SU-DHL-6 (cell line): ENCODE measurements around the gene CCDC30.
"Not testable (repeated sequence)": the region's sequence is repeated elsewhere in the genome, so short reads cannot be mapped to it uniquely, and the experiment has no call there.

Experiments
- H2AFZ ChIP-seq: fragments of 200-600 bp; sonication (generic); 2 replicates; pipeline ENCODE4 v1.6.1; 2014; ENCODE audit warnings: low read depth, mild to moderate bottlenecking, moderate library complexity, mixed read lengths, antibody characterized with exemption, low read length; ENCODE audit not compliant: severe bottlenecking
- H3F3A ChIP-seq: fragments of 200-600 bp; shearing (Covaris generic); 2 replicates; pipeline ENCODE4 v1.6.0; 2016; ENCODE audit warnings: antibody characterized with exemption, mild to moderate bottlenecking; ENCODE audit not compliant: insufficient read depth
- H3K27ac ChIP-seq: fragments of 200-600 bp; sonication (generic); 2 replicates; pipeline ENCODE4 v1.5.1; 2016; ENCODE audit warnings: low read depth, mild to moderate bottlenecking, low read length, moderate library complexity, mixed read lengths
- H3K27me3 ChIP-seq: fragments of 200-600 bp; sonication (generic), shearing (Covaris generic); 2 replicates; pipeline ENCODE4 v1.6.0; 2014; ENCODE audit warnings: mild to moderate bottlenecking, low read length
- H3K36me3 ChIP-seq: fragments of 200-600 bp; sonication (generic); 2 replicates; pipeline ENCODE4 v1.6.1; 2014; ENCODE audit warnings: mild to moderate bottlenecking, low read length, mixed read lengths
- H3K4me2 ChIP-seq: fragments of 300-600, 200-600 bp; shearing (Covaris generic), sonication (generic); 2 replicates; pipeline ENCODE4 v1.6.0; 2014; ENCODE audit warnings: low read length, low read depth, mild to moderate bottlenecking; ENCODE audit not compliant: poor library complexity, severe bottlenecking
- H3K4me3 ChIP-seq: fragments of 200-600 bp; sonication (generic); 2 replicates; pipeline ENCODE4 v1.5.1; 2014; ENCODE audit warnings: antibody characterized with exemption, low read length, mild to moderate bottlenecking, mixed read lengths; ENCODE audit not compliant: insufficient read depth, poor library complexity, severe bottlenecking
- H3K79me2 ChIP-seq: fragments of 200-600 bp; sonication (generic); 2 replicates; pipeline ENCODE4 v1.6.1; 2014; ENCODE audit warnings: mild to moderate bottlenecking, low read length, moderate library complexity; ENCODE audit not compliant: insufficient read depth
- H3K9ac ChIP-seq: fragments of 200-600 bp; sonication (generic); 2 replicates; pipeline ENCODE4 v1.7.0; 2014; ENCODE audit warnings: mild to moderate bottlenecking, low read length
- H3K9me2 ChIP-seq: fragments of 200-600 bp; sonication (generic); replicated peaks from 2 replicates; pipeline ENCODE4 v1.6.1; 2014; ENCODE audit warnings: low read length; ENCODE audit not compliant: insufficient read depth
- H3K9me3 ChIP-seq: fragments of 200-600 bp; sonication (generic); 2 replicates; pipeline ENCODE4 v1.6.1; 2014; ENCODE audit warnings: low read length, mixed read lengths; ENCODE audit not compliant: insufficient read depth
- H4K20me1 ChIP-seq: fragments of 200-600 bp; sonication (generic); 2 replicates; pipeline ENCODE4 v1.6.1; 2014; ENCODE audit warnings: low read depth, mild to moderate bottlenecking, antibody characterized with exemption, low read length, moderate library complexity, mixed read lengths
- CTCF ChIP-seq: fragments of 200-600 bp; sonication (generic); IDR thresholded peaks from one replicate; pipeline ENCODE4 v1.5.1; 2017; ENCODE audit warnings: antibody characterized with exemption, mild to moderate bottlenecking, low read length, moderate library complexity; ENCODE audit not compliant: insufficient read depth, poor library complexity, severe bottlenecking
- EZH2phosphoT487 ChIP-seq: fragments of 200-600 bp; sonication (generic), shearing (Covaris generic); conservative IDR thresholded peaks from 2 replicates; pipeline ENCODE4 v1.6.1; 2018; ENCODE audit warnings: mild to moderate bottlenecking, antibody characterized with exemption, low read length, moderate library complexity, mixed read lengths

CCDC30 gene

GRCh38 chr1:42681741-42682483, 218.8 kb downstream of the CCDC30 start, which contains the start of gene YBX1:
YBX1 (plus strand) TSS chr1:42682418; CDS start chr1:42682566, 148 bp downstream.
- no peak for TF ChIP-seq EZH2phosphoT487
- TF ChIP-seq CTCF, result no peak
- Histone ChIP-seq H3K4me2 (peak within 1 kb of the TSS; percentile 89), H3F3A (peaks cover 11% of the 10 kb centered on the region; the same call in 1 of the 2 replicates), H2AFZ (peak within 1 kb of the TSS; percentile 15), H3K36me3 (peaks cover 33% of the 10 kb centered on the region), H3K9me3 (no peaks in the 10 kb centered on the region), H3K9me2 (no peaks in the 10 kb centered on the region), H3K9ac (peak within 1 kb of the TSS; percentile 94), H3K27me3 (no peaks in the 10 kb centered on the region), H3K4me3 (peak within 1 kb of the TSS; percentile 85), H4K20me1 (peaks cover 36% of the 10 kb centered on the region), H3K27ac (peak within 1 kb of the TSS; percentile 68), H3K79me2 (peaks cover 51% of the 10 kb centered on the region)

- not testable (repeated sequence) for H3K4me2 ChIP-seq, H2AFZ ChIP-seq, H3K9me2 ChIP-seq, H3K27me3 ChIP-seq, H3K9me3 ChIP-seq
- Histone ChIP-seq H3K36me3 (peaks cover 33% of the 10 kb centered on the region), H3K79me2 (peaks cover 56% of the 10 kb centered on the region), H3K9ac (peak overlapping the region; percentile 94), H3K27ac (peak overlapping the region; percentile 68; the same call in 1 of the 2 replicates), H3F3A (peaks cover 11% of the 10 kb centered on the region; the same call in 1 of the 2 replicates), H4K20me1 (peaks cover 40% of the 10 kb centered on the region), H3K4me3 (peak overlapping the region; percentile 39)
Measured at GRCh38 chr1:42682484-42682738, 219.3 kb downstream of the CCDC30 start.

GRCh38 chr1:42682739-42683531, 219.8 kb downstream of the CCDC30 start:
- Histone ChIP-seq H3K9ac (peak overlapping the region; percentile 94), H2AFZ (no peak overlapping the region), H3K27ac (peak overlapping the region; percentile 68), H3K9me3 (no peaks in the 10 kb centered on the region), H3K4me3 (peak overlapping the region; percentile 85), H4K20me1 (peaks cover 46% of the 10 kb centered on the region), H3K36me3 (peaks cover 38% of the 10 kb centered on the region), H3F3A (peaks cover 11% of the 10 kb centered on the region; the same call in 1 of the 2 replicates), H3K79me2 (peaks cover 61% of the 10 kb centered on the region), H3K4me2 (peak overlapping the region; percentile 89), H3K9me2 (no peaks in the 10 kb centered on the region), H3K27me3 (no peaks in the 10 kb centered on the region)
- no peak for TF ChIP-seq EZH2phosphoT487

GRCh38 chr1:42684139-42684538, 221.1 kb downstream of the CCDC30 start:
- Histone ChIP-seq H2AFZ (no peak overlapping the region), H3K4me3 (peak overlapping the region; percentile 85), H3K4me2 (peak overlapping the region; percentile 89), H3K79me2 (peaks cover 73% of the 10 kb centered on the region), H3K27me3 (no peaks in the 10 kb centered on the region), H3K9me3 (no peaks in the 10 kb centered on the region), H3F3A (peaks cover 17% of the 10 kb centered on the region; the same call in 1 of the 2 replicates), H3K36me3 (peaks cover 49% of the 10 kb centered on the region), H4K20me1 (peaks cover 58% of the 10 kb centered on the region), H3K9me2 (no peaks in the 10 kb centered on the region), H3K27ac (no peak overlapping the region), H3K9ac (peak overlapping the region; percentile 94)
- no peak for TF ChIP-seq EZH2phosphoT487
- TF ChIP-seq CTCF, result no peak
